Measurements from ENCODE around the gene WDR26. TPM values are rescaled to one million over a fixed set of nuclear protein-coding genes. Genes with fewer than 3 reads are reported as not detected.

The WDR26 gene
- total and polyA plus RNA-seq, 9 of the 15 experiments (the other 6 are each of a cell fraction or from before 2014, with no cell fraction given) = 11.5 to 66.0 (median 39.8) TPM

DNA sequence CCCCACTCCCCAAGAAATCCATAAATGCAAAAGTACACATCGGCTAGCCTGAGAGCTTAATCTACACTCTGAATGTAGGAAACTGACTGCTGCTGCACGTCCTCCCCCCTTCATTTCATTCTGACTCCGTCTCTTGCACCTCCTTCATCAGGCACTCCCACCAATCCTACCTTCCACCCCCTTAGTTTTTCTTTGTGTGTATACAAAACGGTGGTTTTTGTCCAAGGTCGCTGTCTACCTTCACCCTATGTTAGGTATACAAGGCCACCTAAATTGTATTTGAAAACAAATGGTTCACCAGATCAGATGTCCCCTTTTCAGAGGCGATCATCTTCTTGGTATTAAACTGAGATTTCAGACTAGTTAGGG lies 1.9 kb downstream of the WDR26 start (continued):
- peak; percentile 52 for TF ChIP-seq EGR1 (conservative IDR thresholded peaks at IDR 0.05)
- peak; percentile 39 for TF ChIP-seq CHD1 (IDR thresholded peaks at IDR 0.05; ENCODE audit: low read length)
- TF ChIP-seq CC2D1A (IDR thresholded peaks at IDR 0.05) = no peak
- no peak for TF ChIP-seq ELF1 (tag; IDR thresholded peaks at IDR 0.05)
- TF ChIP-seq ASH1L (IDR thresholded peaks at IDR 0.05; ENCODE audit: borderline replicate concordance, low read depth, partially characterized antibody) = no peak
- TF ChIP-seq MEIS2 (IDR thresholded peaks at IDR 0.05; ENCODE audit: partially characterized antibody) = no peak
- 0 out of 4 replicates have a peak, but pooled peaks of 1 of the 2 experiments have one; percentile 26 for TF ChIP-seq SIN3A (IDR thresholded peaks at IDR 0.05; ENCODE audit: borderline replicate concordance in 2 of 2, control insufficient read depth in 1 of 2, low read depth in 2 of 2, low read length in 2 of 2)
- TF ChIP-seq FOXJ3 (CRISPR knock-in tag; IDR thresholded peaks at IDR 0.05) = no peak
- no peak for TF ChIP-seq MYC (IDR thresholded peaks at IDR 0.05; ENCODE audit: low read depth, low read length)
- TF ChIP-seq MYC (CRISPR knock-in tag; IDR thresholded peaks at IDR 0.05; ENCODE audit: borderline replicate concordance, low read depth) = no peak
- TF ChIP-seq, protein P1, sequence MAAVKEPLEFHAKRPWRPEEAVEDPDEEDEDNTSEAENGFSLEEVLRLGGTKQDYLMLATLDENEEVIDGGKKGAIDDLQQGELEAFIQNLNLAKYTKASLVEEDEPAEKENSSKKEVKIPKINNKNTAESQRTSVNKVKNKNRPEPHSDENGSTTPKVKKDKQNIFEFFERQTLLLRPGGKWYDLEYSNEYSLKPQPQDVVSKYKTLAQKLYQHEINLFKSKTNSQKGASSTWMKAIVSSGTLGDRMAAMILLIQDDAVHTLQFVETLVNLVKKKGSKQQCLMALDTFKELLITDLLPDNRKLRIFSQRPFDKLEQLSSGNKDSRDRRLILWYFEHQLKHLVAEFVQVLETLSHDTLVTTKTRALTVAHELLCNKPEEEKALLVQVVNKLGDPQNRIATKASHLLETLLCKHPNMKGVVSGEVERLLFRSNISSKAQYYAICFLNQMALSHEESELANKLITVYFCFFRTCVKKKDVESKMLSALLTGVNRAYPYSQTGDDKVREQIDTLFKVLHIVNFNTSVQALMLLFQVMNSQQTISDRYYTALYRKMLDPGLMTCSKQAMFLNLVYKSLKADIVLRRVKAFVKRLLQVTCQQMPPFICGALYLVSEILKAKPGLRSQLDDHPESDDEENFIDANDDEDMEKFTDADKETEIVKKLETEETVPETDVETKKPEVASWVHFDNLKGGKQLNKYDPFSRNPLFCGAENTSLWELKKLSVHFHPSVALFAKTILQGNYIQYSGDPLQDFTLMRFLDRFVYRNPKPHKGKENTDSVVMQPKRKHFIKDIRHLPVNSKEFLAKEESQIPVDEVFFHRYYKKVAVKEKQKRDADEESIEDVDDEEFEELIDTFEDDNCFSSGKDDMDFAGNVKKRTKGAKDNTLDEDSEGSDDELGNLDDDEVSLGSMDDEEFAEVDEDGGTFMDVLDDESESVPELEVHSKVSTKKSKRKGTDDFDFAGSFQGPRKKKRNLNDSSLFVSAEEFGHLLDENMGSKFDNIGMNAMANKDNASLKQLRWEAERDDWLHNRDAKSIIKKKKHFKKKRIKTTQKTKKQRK (IDR thresholded peaks at IDR 0.05; ENCODE audit: borderline replicate concordance, low read depth, low read length) = no peak
- TF ChIP-seq, protein P2, sequence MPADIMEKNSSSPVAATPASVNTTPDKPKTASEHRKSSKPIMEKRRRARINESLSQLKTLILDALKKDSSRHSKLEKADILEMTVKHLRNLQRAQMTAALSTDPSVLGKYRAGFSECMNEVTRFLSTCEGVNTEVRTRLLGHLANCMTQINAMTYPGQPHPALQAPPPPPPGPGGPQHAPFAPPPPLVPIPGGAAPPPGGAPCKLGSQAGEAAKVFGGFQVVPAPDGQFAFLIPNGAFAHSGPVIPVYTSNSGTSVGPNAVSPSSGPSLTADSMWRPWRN (IDR thresholded peaks at IDR 0.05; ENCODE audit: low read depth) = no peak
- TF ChIP-seq PHB2 (IDR thresholded peaks at IDR 0.05; ENCODE audit: low read depth) = no peak
- no peak for TF ChIP-seq MCM7 (IDR thresholded peaks at IDR 0.05)
- TF ChIP-seq, protein P3, sequence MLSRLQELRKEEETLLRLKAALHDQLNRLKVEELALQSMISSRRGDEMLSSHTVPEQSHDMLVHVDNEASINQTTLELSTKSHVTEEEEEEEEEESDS (CRISPR knock-in tag; IDR thresholded peaks at IDR 0.05) = no peak
- TF ChIP-seq, protein P4, sequence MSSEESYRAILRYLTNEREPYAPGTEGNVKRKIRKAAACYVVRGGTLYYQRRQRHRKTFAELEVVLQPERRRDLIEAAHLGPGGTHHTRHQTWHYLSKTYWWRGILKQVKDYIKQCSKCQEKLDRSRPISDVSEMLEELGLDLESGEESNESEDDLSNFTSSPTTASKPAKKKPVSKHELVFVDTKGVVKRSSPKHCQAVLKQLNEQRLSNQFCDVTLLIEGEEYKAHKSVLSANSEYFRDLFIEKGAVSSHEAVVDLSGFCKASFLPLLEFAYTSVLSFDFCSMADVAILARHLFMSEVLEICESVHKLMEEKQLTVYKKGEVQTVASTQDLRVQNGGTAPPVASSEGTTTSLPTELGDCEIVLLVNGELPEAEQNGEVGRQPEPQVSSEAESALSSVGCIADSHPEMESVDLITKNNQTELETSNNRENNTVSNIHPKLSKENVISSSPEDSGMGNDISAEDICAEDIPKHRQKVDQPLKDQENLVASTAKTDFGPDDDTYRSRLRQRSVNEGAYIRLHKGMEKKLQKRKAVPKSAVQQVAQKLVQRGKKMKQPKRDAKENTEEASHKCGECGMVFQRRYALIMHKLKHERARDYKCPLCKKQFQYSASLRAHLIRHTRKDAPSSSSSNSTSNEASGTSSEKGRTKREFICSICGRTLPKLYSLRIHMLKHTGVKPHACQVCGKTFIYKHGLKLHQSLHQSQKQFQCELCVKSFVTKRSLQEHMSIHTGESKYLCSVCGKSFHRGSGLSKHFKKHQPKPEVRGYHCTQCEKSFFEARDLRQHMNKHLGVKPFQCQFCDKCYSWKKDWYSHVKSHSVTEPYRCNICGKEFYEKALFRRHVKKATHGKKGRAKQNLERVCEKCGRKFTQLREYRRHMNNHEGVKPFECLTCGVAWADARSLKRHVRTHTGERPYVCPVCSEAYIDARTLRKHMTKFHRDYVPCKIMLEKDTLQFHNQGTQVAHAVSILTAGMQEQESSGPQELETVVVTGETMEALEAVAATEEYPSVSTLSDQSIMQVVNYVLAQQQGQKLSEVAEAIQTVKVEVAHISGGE (CRISPR knock-in tag; IDR thresholded peaks at IDR 0.05) = 0 out of 6 replicates have a peak, but pooled peaks of 1 of the 3 experiments have one; percentile 22
- TF ChIP-seq, protein P5, sequence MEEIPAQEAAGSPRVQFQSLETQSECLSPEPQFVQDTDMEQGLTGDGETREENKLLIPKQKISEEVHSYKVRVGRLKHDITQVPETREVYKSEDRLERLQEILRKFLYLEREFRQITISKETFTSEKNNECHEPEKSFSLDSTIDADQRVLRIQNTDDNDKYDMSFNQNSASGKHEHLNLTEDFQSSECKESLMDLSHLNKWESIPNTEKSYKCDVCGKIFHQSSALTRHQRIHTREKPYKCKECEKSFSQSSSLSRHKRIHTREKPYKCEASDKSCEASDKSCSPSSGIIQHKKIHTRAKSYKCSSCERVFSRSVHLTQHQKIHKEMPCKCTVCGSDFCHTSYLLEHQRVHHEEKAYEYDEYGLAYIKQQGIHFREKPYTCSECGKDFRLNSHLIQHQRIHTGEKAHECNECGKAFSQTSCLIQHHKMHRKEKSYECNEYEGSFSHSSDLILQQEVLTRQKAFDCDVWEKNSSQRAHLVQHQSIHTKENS (CRISPR knock-in tag; IDR thresholded peaks at IDR 0.05) = no peak
- TF ChIP-seq, protein P6, sequence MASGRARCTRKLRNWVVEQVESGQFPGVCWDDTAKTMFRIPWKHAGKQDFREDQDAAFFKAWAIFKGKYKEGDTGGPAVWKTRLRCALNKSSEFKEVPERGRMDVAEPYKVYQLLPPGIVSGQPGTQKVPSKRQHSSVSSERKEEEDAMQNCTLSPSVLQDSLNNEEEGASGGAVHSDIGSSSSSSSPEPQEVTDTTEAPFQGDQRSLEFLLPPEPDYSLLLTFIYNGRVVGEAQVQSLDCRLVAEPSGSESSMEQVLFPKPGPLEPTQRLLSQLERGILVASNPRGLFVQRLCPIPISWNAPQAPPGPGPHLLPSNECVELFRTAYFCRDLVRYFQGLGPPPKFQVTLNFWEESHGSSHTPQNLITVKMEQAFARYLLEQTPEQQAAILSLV (tag; IDR thresholded peaks at IDR 0.05) = no peak

All from K562 (cell line).